ENCODE data around the gene SLC14A1. TPM values are rescaled to one million over a fixed set of nuclear protein-coding genes. Genes with fewer than 3 reads are reported as not detected.

The SLC14A1 gene
- total and polyA plus RNA-seq, 2 of the 8 experiments (the other 6 are each of a cell fraction or from before 2014, with no cell fraction given), result 0.18 TPM; not detected in 1

DNA sequence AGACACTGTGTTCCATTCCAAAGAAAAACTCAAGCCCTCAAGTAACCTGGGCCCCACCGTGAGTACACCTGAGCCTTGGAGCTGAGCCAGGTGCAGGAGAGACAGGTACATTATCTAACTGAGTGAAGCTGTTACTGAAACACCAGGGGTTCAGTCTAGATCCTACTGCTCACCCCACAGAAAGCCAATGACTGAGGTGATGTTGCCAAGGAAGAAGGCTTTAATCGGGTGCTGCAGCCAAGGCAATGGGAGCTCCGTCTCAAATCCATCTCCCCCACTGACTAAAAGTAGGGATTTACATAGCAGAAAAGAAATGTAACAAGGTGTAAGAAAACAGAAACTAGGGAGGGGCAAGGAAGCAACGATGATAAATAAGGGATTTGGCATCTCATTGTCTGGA, 15.2 kb upstream of the SLC14A1 start:
- Histone ChIP-seq H2BK120ac (replicated peaks; ENCODE audit: low read depth, low read length) (no peak overlapping the region), H3K4me3 (ENCODE audit: extremely low read depth in 1 of 4, insufficient read depth in 2 of 4, low read depth in 3 of 4, low read length in 4 of 4) (no peak overlapping the region), H3K36me3 (ENCODE audit: control insufficient read depth in 2 of 4, insufficient read depth in 4 of 4, low read length in 3 of 4) (no peaks in the 10 kb centered on the region; a peak in 1 of 8 replicates), H4K5ac (ENCODE audit: insufficient read length, low read depth, low read length) (no peak overlapping the region), H4K20me1 (replicated peaks in 1 of 2; ENCODE audit: control insufficient read depth in 1 of 2, insufficient read depth in 2 of 2, low read length in 2 of 2) (no peaks in the 10 kb centered on the region), H2BK5ac (ENCODE audit: low read depth, low read length) (no peak overlapping the region), H2BK12ac (ENCODE audit: low read depth, low read length) (no peak overlapping the region), H3K56ac (replicated peaks; ENCODE audit: insufficient read length, low read depth, low read length) (no peak overlapping the region), H4K8ac (ENCODE audit: extremely low read depth, insufficient read depth, low read length) (no peak overlapping the region), H3K4me1 (replicated peaks in 1 of 4; ENCODE audit: control insufficient read depth in 3 of 4, insufficient read depth in 4 of 4, low read length in 3 of 4) (no peaks in the 10 kb centered on the region), H3K27me3 (replicated peaks in 1 of 4; ENCODE audit: control insufficient read depth in 3 of 4, extremely low read depth in 1 of 4, insufficient read depth in 3 of 4, low read length in 3 of 4) (no peaks in the 10 kb centered on the region), H4K91ac (replicated peaks; ENCODE audit: insufficient read length, low read length) (no peak overlapping the region), H3K79me1 (ENCODE audit: low read depth, low read length) (no peaks in the 10 kb centered on the region), H2BK15ac (ENCODE audit: low read length) (no peak overlapping the region), H3K14ac (ENCODE audit: insufficient read length) (no peak overlapping the region), H3K4me2 (ENCODE audit: insufficient read depth in 1 of 2, low read depth in 2 of 2, low read length in 2 of 2) (no peak overlapping the region), H3K27ac (ENCODE audit: low read depth, low read length) (no peak overlapping the region), H2AK5ac (ENCODE audit: low read depth, low read length) (no peak overlapping the region), H3K4ac (replicated peaks; ENCODE audit: insufficient read length, low read depth, low read length) (no peak overlapping the region), H3K23ac (ENCODE audit: insufficient read length) (no peak overlapping the region), H3K9me3 (ENCODE audit: insufficient read depth in 2 of 2, low read depth in 1 of 2, low read length in 1 of 2) (peaks cover 18 to 38% of the 10 kb centered on the region in 2 experiments), H3K23me2 (ENCODE audit: low read depth, low read length) (no peaks in the 10 kb centered on the region), H3K9ac (replicated peaks in 1 of 4; ENCODE audit: extremely low read depth in 1 of 4, low read depth in 3 of 4, low read length in 3 of 4) (no peak overlapping the region), H2BK20ac (ENCODE audit: low read length) (no peak overlapping the region), H3K18ac (ENCODE audit: extremely low read depth, low read length) (no peak overlapping the region), H2AFZ (ENCODE audit: low read length) (no peak overlapping the region), H3K79me2 (ENCODE audit: control insufficient read depth in 1 of 2, insufficient read depth in 2 of 2, low read length in 2 of 2) (no peaks in the 10 kb centered on the region)
- POLR2A ChIA-PET (ENCODE audit: partially characterized antibody), result interaction anchor here (0.6 kb wide), 1 partner anchor 390 kb away, joined by 3 read pairs; no protein-coding TSS in a partner anchor
- DNase-seq (ENCODE audit: low read depth in 1 of 2, low spot score in 2 of 2), result no peak
- WGBS, 2 experiments (ENCODE audit: extremely low coverage in 1 of 2, insufficient coverage in 1 of 2, insufficient read length in 1 of 2, insufficient replicate concordance in 2 of 2, low coverage in 1 of 2, low lambda C conversion rate in 2 of 2, missing lambda C conversion rate in 1 of 2), result 86% methylated on average over 4 of the region's 4 CpGs; no CpG with 5 or more reads in 1 of the 2 experiments
- no peak for FAIRE-seq
- CTCF ChIA-PET (ENCODE audit: partially characterized antibody), result interaction anchor here (0.8 kb wide), 1 partner anchor 98 kb away, joined by 3 read pairs; no protein-coding TSS in a partner anchor
- TF ChIP-seq, protein P1, sequence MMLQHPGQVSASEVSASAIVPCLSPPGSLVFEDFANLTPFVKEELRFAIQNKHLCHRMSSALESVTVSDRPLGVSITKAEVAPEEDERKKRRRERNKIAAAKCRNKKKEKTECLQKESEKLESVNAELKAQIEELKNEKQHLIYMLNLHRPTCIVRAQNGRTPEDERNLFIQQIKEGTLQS (IDR thresholded peaks at IDR 0.05; ENCODE audit: insufficient read depth, low read depth, low read length), result no peak
- TF ChIP-seq CEBPB (IDR thresholded peaks at IDR 0.05; ENCODE audit: low read depth, low read length) (no peak), CHD2 (IDR thresholded peaks at IDR 0.05; ENCODE audit: low read length) (no peak), GABPA (IDR thresholded peaks at IDR 0.05; ENCODE audit: borderline replicate concordance, insufficient read depth, low read length) (no peak), NANOG (IDR thresholded peaks at IDR 0.05; ENCODE audit: insufficient read depth, low read depth, low read length, poor library complexity, severe bottlenecking) (no peak), BCL11A (IDR thresholded peaks at IDR 0.05; ENCODE audit: low read depth in 2 of 2, low read length in 2 of 2) (no peak), HDAC2 (IDR thresholded peaks at IDR 0.05; ENCODE audit: borderline replicate concordance in 1 of 2, low read depth in 2 of 2, low read length in 2 of 2) (no peak), SP4 (IDR thresholded peaks at IDR 0.05; ENCODE audit: low read length) (no peak), SRF (IDR thresholded peaks at IDR 0.05; ENCODE audit: low read depth, low read length) (no peak), CBX5 (IDR thresholded peaks at IDR 0.05; ENCODE audit: low read depth, low read length) (no peak), EZH2 (IDR thresholded peaks at IDR 0.05; ENCODE audit: low read depth, low read length, severe bottlenecking) (no peak), SP2 (IDR thresholded peaks at IDR 0.05; ENCODE audit: low read length) (no peak), ZNF274 (IDR thresholded peaks at IDR 0.05; ENCODE audit: borderline replicate concordance, extremely low read depth, low read length) (no peak), NRF1 (IDR thresholded peaks at IDR 0.05; ENCODE audit: low read depth, low read length) (no peak)
